Placental epithelial cell (primary cell): ENCODE measurements around the gene ABCC11. TPM values are rescaled to one million over a fixed set of nuclear protein-coding genes. Genes with fewer than 3 reads are reported as not detected.

Experiments used
- total RNA-seq: library from RNA; depleted of rRNA; stranded (reverse); fragments of >200 nt; gene quantifications from 2 replicates; pipeline ENCODE4 v1.2.3, GENCODE V29; 2012

ABCC11 gene
- under 0.01 TPM in 1 of 2 replicates, not detected in the other for total RNA-seq

DNA sequence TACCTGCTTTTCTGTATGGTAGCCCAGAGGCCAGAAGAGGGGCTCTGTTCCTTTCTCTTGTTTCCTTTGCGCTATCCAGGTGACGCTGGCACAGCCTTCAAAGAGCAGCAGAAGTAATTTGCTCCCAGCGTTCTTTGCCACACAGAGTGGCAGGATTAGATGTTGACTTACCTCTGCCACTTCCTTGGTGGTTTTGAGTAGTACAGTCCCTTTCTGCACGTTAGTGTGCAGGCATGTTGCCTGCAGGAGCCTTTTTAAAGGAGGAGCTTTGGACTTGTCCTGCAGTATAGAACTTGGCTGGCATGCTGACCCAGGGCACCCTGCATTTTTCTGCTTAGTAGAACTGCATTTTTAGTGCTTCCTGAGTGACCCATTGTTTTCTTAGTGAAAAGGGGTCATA lies at the start of gene ABCC11:
TSS of gene ABCC11 (minus strand) at position 229 of the 400 bp plus-strand sequence. CDS start 15,618 bp downstream, outside the sequence.

GRCh38 chr16:48244080-48244862 lies 3.1 kb downstream of the ABCC11 start, which contains the start of gene LONP2:
Gene LONP2 (plus strand): TSS chr16:48244300. CDS start chr16:48244389, 89 bp downstream.

GRCh38 chr16:48155926-48156789 lies 91.2 kb downstream of the ABCC11 start, which contains the start of gene ABCC12:
Gene ABCC12 (minus strand): TSS chr16:48155993. CDS start chr16:48146424, 9,569 bp downstream.

Other genes starting within 250 kb of the ABCC11 start
- not detected in 2 replicates for gene ABCC12, start 91.5 kb downstream of the ABCC11 start, total RNA-seq
- 48.3 and 57.8 TPM in 2 replicates for gene LONP2, start 3.2 kb downstream of the ABCC11 start, total RNA-seq
- gene SIAH1, start 137.9 kb upstream of the ABCC11 start, total RNA-seq = 28.4 and 31.8 TPM in 2 replicates